ENCODE data around the gene CAPZB.

GRCh38 chr1:19393046-19393445 lies 92.3 kb downstream of the CAPZB start:
- no peak for TF ChIP-seq CTCF (IDR thresholded peaks at IDR 0.05)
- TF ChIP-seq MAZ (IDR thresholded peaks at IDR 0.05; ENCODE audit: borderline replicate concordance, low read depth, low read length) = no peak
- no peak for TF ChIP-seq EP300 (IDR thresholded peaks at IDR 0.05)
- TF ChIP-seq MYC (IDR thresholded peaks at IDR 0.05; ENCODE audit: borderline replicate concordance, low read length) = no peak
- TF ChIP-seq ESRRA (IDR thresholded peaks at IDR 0.05; ENCODE audit: borderline replicate concordance, low read length) = no peak
- TF ChIP-seq POLR2A (IDR thresholded peaks at IDR 0.05; ENCODE audit: low read length) = no peak
- no peak for TF ChIP-seq TP53 (CRISPR knock-in tag; IDR thresholded peaks at IDR 0.05)
- no peak for TF ChIP-seq GATA3 (IDR thresholded peaks at IDR 0.05; ENCODE audit: borderline replicate concordance)
- no peak for TF ChIP-seq SMC3 (IDR thresholded peaks at IDR 0.05)

Measured in A549 (cell line).